ENCODE measurements around the gene CHST9.

The CHST9 gene

DNA sequence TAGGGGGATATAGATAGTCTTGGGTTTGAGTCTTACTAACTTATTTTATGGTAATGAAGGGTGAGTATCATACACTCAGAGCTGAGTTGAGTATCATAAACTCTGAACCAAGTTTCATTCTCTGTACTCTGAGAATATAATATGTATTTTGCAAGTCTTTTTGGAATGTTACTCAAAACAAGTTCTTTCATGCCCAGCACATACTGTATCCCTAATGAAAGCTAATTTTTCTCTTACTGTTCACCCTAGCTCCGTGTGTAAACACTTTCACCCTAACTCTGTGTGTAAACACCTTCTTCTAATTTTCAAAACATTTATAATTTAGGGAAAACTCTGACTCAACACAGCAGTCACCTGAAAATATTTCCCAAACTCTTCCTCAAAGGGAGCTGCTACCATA lies 29.7 kb upstream of the CHST9 start:
- TF ChIP-seq, protein P1, sequence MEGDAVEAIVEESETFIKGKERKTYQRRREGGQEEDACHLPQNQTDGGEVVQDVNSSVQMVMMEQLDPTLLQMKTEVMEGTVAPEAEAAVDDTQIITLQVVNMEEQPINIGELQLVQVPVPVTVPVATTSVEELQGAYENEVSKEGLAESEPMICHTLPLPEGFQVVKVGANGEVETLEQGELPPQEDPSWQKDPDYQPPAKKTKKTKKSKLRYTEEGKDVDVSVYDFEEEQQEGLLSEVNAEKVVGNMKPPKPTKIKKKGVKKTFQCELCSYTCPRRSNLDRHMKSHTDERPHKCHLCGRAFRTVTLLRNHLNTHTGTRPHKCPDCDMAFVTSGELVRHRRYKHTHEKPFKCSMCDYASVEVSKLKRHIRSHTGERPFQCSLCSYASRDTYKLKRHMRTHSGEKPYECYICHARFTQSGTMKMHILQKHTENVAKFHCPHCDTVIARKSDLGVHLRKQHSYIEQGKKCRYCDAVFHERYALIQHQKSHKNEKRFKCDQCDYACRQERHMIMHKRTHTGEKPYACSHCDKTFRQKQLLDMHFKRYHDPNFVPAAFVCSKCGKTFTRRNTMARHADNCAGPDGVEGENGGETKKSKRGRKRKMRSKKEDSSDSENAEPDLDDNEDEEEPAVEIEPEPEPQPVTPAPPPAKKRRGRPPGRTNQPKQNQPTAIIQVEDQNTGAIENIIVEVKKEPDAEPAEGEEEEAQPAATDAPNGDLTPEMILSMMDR (IDR thresholded peaks at IDR 0.05; ENCODE audit: low read depth, low read length): no peak
- H3K4me3 ChIP-seq (ENCODE audit: low read depth, low read length): no peak overlapping the region

DNA sequence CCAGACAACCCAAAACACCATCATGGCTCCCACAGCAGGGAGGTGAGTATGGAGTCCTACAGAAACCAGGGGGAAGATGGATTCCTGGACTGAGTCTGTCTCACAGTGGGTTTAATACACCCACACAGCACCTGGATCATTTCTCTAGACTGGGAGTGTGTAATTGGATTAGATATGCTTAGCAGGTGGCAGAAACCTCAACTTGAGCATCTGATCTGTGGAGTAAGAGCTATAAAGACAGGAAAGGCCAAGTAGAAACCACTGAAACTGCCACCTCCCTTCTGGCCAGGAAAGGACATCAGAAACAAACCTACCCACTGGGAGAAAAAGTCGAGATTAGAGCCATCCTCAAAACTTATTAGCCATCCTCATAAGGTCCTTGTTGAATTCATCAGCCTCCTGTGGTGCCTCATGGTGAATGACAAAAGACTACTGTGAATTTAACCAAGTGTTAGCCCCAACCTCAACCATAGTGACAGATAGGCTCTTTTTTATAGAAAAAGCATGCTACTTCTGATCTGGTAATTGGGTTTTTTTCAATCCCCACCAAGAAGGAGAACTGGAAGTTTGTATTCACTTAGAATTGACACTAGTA lies 28.1 kb upstream of the CHST9 start:
- H3K4me3 ChIP-seq (ENCODE audit: low read depth, low read length): no peak overlapping the region
- TF ChIP-seq, protein P1 (IDR thresholded peaks at IDR 0.05; ENCODE audit: low read depth, low read length): no peak

DNA sequence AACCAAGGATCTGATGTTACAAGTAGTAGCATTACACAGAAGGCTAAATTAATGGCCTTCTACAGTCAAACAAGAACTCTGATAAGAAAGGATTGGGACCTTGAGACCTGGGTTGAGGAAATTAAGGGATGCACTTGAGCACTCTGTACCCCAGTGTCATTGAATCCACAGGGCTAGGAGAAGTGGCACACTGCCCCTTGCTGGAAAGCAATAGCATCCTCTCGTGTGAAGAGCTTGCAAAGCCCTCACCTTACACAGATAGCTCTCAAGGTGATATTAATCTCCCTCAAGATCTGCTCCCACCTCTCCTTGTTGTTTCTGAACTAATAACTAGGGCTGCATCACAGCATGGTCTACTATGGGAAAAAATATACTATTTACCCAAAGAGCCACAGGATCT lies 26.5 kb upstream of the CHST9 start:
- H3K4me3 ChIP-seq (ENCODE audit: low read depth, low read length): no peak overlapping the region
- TF ChIP-seq, protein P1 (IDR thresholded peaks at IDR 0.05; ENCODE audit: low read depth, low read length): no peak

DNA sequence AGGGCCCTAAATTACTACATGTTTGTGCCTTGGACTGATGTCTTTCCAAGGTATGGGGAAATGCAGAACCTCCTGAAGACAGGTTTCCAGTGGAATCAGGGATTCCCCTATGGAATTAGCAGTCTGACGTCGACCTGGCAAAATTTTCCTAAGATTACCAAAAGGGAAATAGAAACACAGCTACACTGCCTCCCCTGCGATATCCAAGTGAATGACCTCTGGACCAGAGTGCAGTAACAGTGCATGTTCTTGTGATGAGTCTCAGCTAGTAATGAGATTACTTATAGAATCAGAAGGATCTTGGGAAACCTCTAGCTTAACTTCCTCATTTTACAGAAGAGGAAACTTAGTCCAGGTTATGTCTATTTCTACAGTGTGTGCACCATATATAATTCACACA lies 21.3 kb upstream of the CHST9 start:
- TF ChIP-seq, protein P1 (IDR thresholded peaks at IDR 0.05; ENCODE audit: low read depth, low read length): no peak
- H3K4me3 ChIP-seq (ENCODE audit: low read depth, low read length): no peak overlapping the region

DNA sequence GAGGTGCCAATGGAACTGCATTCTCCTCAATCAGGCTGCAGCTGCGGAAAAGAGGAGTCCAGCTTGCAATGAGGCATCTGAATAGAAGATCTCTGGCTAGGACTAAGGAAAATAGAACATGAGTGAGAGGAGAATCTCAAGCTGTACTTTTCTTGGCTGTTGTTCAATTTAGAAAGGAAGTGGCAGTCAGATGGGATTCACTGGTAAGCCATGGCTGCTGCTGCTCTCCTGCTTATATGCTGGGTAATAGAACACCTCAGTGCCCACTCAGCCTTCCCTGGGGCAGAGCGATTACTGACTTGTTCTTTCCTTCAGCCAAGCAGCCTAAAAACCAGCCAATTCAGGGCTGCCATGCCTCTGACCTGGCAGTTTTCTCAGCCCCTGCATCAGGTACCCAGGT lies 17.6 kb upstream of the CHST9 start:
- TF ChIP-seq, protein P1 (IDR thresholded peaks at IDR 0.05; ENCODE audit: low read depth, low read length): no peak
- H3K4me3 ChIP-seq (ENCODE audit: low read depth, low read length): no peak overlapping the region

DNA sequence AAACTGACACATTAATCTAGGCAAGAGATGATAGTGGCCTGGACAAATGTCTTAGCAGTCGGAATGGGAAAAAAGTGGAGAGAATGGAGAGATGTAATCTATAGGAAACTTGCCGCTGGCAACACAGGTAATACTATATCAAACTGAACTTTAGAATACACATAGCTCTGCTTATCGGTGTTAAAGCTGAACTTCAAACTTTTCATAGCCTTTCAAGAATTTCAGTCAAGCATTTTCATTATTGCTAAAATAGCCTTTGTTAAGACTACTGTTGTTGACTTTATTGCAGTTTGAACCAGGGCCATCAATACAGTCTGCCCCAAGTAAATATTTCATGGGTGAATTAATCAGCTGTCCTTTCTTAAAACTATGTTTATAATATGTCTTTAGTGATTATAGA lies 12.9 kb upstream of the CHST9 start:
- TF ChIP-seq, protein P1 (IDR thresholded peaks at IDR 0.05; ENCODE audit: low read depth, low read length): no peak
- no peak overlapping the region for H3K4me3 ChIP-seq (ENCODE audit: low read depth, low read length)

DNA sequence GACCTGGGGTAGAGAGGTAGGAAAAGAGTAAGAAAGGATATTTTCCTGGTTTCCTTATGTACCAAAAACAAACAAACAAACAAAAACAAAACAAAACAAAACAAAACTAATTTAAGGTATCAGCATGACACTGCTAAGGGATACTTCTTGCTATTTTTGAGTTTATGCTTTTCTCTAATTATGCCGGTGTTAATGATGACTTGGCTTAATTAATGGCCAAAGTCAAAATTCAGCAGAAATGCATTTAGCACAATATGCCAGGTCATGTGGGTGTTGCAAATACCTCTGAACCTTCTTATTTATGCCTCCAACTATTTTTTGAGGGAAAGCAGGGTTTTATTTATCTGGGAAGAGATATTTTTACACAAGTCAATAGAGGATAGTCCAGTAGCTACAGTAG lies 3.2 kb upstream of the CHST9 start:
- TF ChIP-seq, protein P1 (IDR thresholded peaks at IDR 0.05; ENCODE audit: low read depth, low read length): no peak
- no peak overlapping the region for H3K4me3 ChIP-seq (ENCODE audit: low read depth, low read length)

Data from WI38 (cell line).